ENCODE results near the gene PDE7B. TPM values are rescaled to one million over a fixed set of nuclear protein-coding genes. Genes with fewer than 3 reads are reported as not detected.

Gene PDE7B
- total and polyA plus RNA-seq, 2 donors (not counting 1 experiment from before 2014, with no cell fraction given) = 2.6 to 7.5 TPM

DNA sequence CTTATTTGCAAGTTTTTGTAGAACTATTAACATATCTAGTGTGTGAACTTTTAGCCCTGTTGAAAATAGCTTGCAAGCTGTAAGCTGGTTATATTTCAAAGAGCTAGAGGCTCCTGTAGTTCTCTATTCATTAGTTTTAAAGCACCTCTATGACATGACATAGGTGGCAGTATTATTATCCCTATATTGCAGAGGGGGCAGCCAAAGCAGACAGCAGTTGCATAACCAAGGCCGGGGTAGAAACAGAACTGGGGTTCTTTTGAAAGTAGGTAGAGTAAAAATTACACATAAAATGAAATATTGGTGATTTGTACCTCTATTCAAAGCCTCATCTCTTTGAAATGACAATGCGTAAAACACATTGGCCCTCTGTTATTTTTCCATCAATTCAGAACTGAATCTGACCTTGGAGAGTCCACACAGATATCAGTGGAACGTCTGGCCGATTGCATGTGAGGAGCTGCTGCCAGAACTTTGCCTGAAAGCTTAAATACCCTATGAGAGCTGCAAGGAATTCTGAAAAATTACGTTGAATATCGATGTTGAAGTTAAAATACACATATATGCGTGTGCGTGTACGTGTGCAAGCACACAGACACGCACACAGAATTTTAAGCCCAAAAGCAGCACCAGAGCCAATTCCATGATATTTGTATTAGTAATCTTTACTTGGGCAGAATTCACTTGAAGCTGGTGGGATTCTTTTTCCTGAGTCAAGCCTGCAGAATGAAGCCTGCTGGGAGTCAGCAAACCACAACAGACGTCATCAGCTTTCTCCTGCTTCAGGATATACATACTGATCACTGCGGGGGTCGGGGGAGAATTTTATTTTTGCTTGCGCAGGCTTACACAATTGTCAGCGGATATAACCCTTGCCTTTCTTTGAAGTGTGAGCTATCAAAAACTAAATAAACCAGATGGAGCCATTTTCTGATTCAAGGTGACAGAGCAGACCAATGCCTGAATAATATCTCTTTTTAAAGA lies 163.2 kb downstream of the PDE7B start:
- Histone ChIP-seq H3K27me3 (replicated peaks in 1 of 4; ENCODE audit: control extremely low read depth in 1 of 4, control insufficient read depth in 3 of 4, insufficient read depth in 4 of 4, low read length in 3 of 4) (no peaks in the 10 kb centered on the region), H3K4me1 (ENCODE audit: control insufficient read depth in 2 of 2, insufficient read depth in 2 of 2, low read length in 2 of 2) (no peaks in the 10 kb centered on the region), H4K20me1 (ENCODE audit: control insufficient read depth, insufficient read depth, low read length, poor library complexity, severe bottlenecking) (no peaks in the 10 kb centered on the region), H3K9me3 (ENCODE audit: control extremely low read depth in 1 of 3, control insufficient read depth in 2 of 3, insufficient read depth in 1 of 3, low read length in 2 of 3) (no peaks in the 10 kb centered on the region), H3K4me3 (ENCODE audit: control extremely low read depth in 1 of 5, extremely low read depth in 1 of 5, insufficient read depth in 1 of 5, low read depth in 2 of 5, low read length in 4 of 5) (no peak overlapping the region), H3K27ac (ENCODE audit: low read length in 2 of 2) (no peak overlapping the region), H3K79me2 (ENCODE audit: control insufficient read depth, insufficient read depth, low read length) (no peaks in the 10 kb centered on the region), H3K4me2 (replicated peaks; ENCODE audit: low read depth, low read length, poor library complexity, severe bottlenecking) (no peak overlapping the region), H3K9ac (ENCODE audit: low read length) (no peak overlapping the region), H2AFZ (ENCODE audit: insufficient read depth, low read depth, low read length, poor library complexity, severe bottlenecking) (no peak overlapping the region), H3K36me3 (replicated peaks in 1 of 2; ENCODE audit: control extremely low read depth in 1 of 2, control insufficient read depth in 1 of 2, extremely low read depth in 1 of 2, insufficient read depth in 2 of 2, low read length in 1 of 2) (no peaks in the 10 kb centered on the region)
- CTCF ChIA-PET = interaction anchor here (0.9 kb wide), 1 partner anchor 105 kb away, joined by 3 read pairs; no protein-coding TSS in a partner anchor
- H3K27ac Mint-ChIP-seq = no peak overlapping the region
- no peaks in the 10 kb centered on the region for H3K4me1 Mint-ChIP-seq
- TF ChIP-seq EZH2 (IDR thresholded peaks at IDR 0.05; ENCODE audit: borderline replicate concordance, insufficient read depth, low read depth, low read length, poor library complexity, severe bottlenecking) = no peak
- TF ChIP-seq, protein P1, sequence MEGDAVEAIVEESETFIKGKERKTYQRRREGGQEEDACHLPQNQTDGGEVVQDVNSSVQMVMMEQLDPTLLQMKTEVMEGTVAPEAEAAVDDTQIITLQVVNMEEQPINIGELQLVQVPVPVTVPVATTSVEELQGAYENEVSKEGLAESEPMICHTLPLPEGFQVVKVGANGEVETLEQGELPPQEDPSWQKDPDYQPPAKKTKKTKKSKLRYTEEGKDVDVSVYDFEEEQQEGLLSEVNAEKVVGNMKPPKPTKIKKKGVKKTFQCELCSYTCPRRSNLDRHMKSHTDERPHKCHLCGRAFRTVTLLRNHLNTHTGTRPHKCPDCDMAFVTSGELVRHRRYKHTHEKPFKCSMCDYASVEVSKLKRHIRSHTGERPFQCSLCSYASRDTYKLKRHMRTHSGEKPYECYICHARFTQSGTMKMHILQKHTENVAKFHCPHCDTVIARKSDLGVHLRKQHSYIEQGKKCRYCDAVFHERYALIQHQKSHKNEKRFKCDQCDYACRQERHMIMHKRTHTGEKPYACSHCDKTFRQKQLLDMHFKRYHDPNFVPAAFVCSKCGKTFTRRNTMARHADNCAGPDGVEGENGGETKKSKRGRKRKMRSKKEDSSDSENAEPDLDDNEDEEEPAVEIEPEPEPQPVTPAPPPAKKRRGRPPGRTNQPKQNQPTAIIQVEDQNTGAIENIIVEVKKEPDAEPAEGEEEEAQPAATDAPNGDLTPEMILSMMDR (IDR thresholded peaks at IDR 0.05) = no peak
- H3K4me3 Mint-ChIP-seq = no peak overlapping the region
- intact Hi-C loops (cut with micrococcal nuclease) = no loop called here
- 92% methylated on average over 5 of the region's 15 CpGs for WGBS (ENCODE audit: insufficient coverage)
- H3K9me3 Mint-ChIP-seq (ENCODE audit: insufficient read depth) = no peaks in the 10 kb centered on the region
- no peaks in the 10 kb centered on the region for H3K27me3 Mint-ChIP-seq
- DNase-seq = no peak
- ATAC-seq (ENCODE audit: low read depth) = no peak
- POLR2A ChIA-PET = no interaction called here

DNA sequence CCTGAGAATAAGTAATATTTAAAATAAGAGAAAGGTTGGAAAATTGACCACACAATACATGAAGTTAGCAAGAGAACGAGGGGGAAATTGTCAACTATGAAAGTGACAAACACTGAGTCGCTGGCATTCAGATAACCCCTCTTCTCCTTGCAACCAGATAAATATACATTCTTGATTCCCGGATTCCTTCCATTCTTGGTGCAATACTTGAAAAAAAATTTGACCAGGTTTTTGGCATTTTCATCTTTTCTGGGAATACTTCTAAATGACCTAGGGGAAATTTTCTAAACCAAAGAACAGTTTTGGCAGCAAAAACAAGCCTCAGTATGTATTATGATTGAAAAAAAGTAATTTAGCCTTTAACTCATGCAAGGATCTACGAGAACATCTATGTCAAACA lies 164.0 kb downstream of the PDE7B start:
- Histone ChIP-seq H3K27ac (ENCODE audit: low read length in 2 of 2) (no peak overlapping the region), H3K79me2 (ENCODE audit: control insufficient read depth, insufficient read depth, low read length) (no peaks in the 10 kb centered on the region), H3K9ac (ENCODE audit: low read length) (no peak overlapping the region), H3K4me2 (replicated peaks; ENCODE audit: low read depth, low read length, poor library complexity, severe bottlenecking) (no peak overlapping the region), H3K4me1 (ENCODE audit: control insufficient read depth in 2 of 2, insufficient read depth in 2 of 2, low read length in 2 of 2) (no peaks in the 10 kb centered on the region), H3K36me3 (replicated peaks in 1 of 2; ENCODE audit: control extremely low read depth in 1 of 2, control insufficient read depth in 1 of 2, extremely low read depth in 1 of 2, insufficient read depth in 2 of 2, low read length in 1 of 2) (no peaks in the 10 kb centered on the region), H2AFZ (ENCODE audit: insufficient read depth, low read depth, low read length, poor library complexity, severe bottlenecking) (no peak overlapping the region), H3K27me3 (replicated peaks in 1 of 4; ENCODE audit: control extremely low read depth in 1 of 4, control insufficient read depth in 3 of 4, insufficient read depth in 4 of 4, low read length in 3 of 4) (no peaks in the 10 kb centered on the region), H3K9me3 (ENCODE audit: control extremely low read depth in 1 of 3, control insufficient read depth in 2 of 3, insufficient read depth in 1 of 3, low read length in 2 of 3) (no peaks in the 10 kb centered on the region), H3K4me3 (ENCODE audit: control extremely low read depth in 1 of 5, extremely low read depth in 1 of 5, insufficient read depth in 1 of 5, low read depth in 2 of 5, low read length in 4 of 5) (no peak overlapping the region), H4K20me1 (ENCODE audit: control insufficient read depth, insufficient read depth, low read length, poor library complexity, severe bottlenecking) (no peaks in the 10 kb centered on the region)
- no peak for DNase-seq
- CTCF ChIA-PET = no interaction called here
- WGBS (ENCODE audit: insufficient coverage) = no CpG with 5 or more reads among the region's 4 CpGs
- intact Hi-C loops (cut with micrococcal nuclease) = no loop called here
- Mint-ChIP-seq H3K27me3 (no peaks in the 10 kb centered on the region), H3K4me1 (no peaks in the 10 kb centered on the region), H3K27ac (no peak overlapping the region), H3K4me3 (no peak overlapping the region), H3K9me3 (ENCODE audit: insufficient read depth) (no peaks in the 10 kb centered on the region)
- ATAC-seq (ENCODE audit: low read depth) = no peak
- TF ChIP-seq, protein P1 (IDR thresholded peaks at IDR 0.05) = no peak
- no peak for TF ChIP-seq EZH2 (IDR thresholded peaks at IDR 0.05; ENCODE audit: borderline replicate concordance, insufficient read depth, low read depth, low read length, poor library complexity, severe bottlenecking)
- POLR2A ChIA-PET = no interaction called here
